OCI-LY7 (cell line): ENCODE data around the gene RFT1. TPM values are rescaled to one million over a fixed set of nuclear protein-coding genes. Genes with fewer than 3 reads are reported as not detected.

Source experiments
- BruUV-seq: library from RNA; stranded (reverse); fragments of 400-500 nt; replicated peaks from 2 replicates; lab custom pipeline; 2021; lab: Mats Ljungman, UMichigan
- CTCF ChIA-PET: fragments of 300-600 bp; sonication (Branson Sonifier 250); formaldehyde crosslinking; loops from one replicate; lab custom pipeline; 2022; ENCODE audit warnings: antibody characterized with exemption; ENCODE audit not compliant: unreplicated experiment; lab: Charles Lee
- POLR2A ChIA-PET: fragments of 300-600 bp; sonication (Branson Sonifier 250); formaldehyde crosslinking; loops from one replicate; lab custom pipeline; 2022; ENCODE audit warnings: antibody characterized with exemption; lab: Charles Lee
- DNase-seq: peaks from one replicate; pipeline ENCODE4 v3.0.0-alpha.2; 2015; ENCODE audit warnings: low spot score
- H2AFZ ChIP-seq: fragments of 200-600 bp; sonication (generic), shearing (Covaris generic); 2 replicates; pipeline ENCODE4 v1.6.1; 2014; ENCODE audit warnings: mild to moderate bottlenecking, antibody characterized with exemption, low read length, moderate library complexity
- H3K27ac ChIP-seq: fragments of 200-600 bp; sonication (generic); 2 replicates; pipeline ENCODE4 v1.5.1; 2014; ENCODE audit warnings: mixed run types, low read depth, mild to moderate bottlenecking, moderate library complexity, low read length, inconsistent platforms; ENCODE audit not compliant: poor library complexity, severe bottlenecking
- H3K36me3 ChIP-seq: fragments of 200-600 bp; sonication (generic); 2 replicates; pipeline ENCODE4 v1.6.1; 2014; ENCODE audit warnings: mild to moderate bottlenecking, antibody characterized with exemption, low read length, moderate library complexity, mixed read lengths; ENCODE audit not compliant: insufficient read depth
- H3K4me1 ChIP-seq: fragments of 200-600 bp; sonication (generic); 2 replicates; pipeline ENCODE4 v1.5.1; 2014; ENCODE audit warnings: mild to moderate bottlenecking, low read length; ENCODE audit not compliant: insufficient read depth, poor library complexity, severe bottlenecking
- H3K4me2 ChIP-seq: fragments of 200-600 bp; sonication (generic); 2 replicates; pipeline ENCODE4 v1.6.1; 2014; ENCODE audit warnings: mild to moderate bottlenecking, low read length
- H3K4me3 ChIP-seq: fragments of 200-600 bp; sonication (generic); 2 replicates; pipeline ENCODE4 v1.5.1; 2014; ENCODE audit warnings: mild to moderate bottlenecking, low read depth, low read length; ENCODE audit not compliant: poor library complexity, severe bottlenecking
- H3K79me2 ChIP-seq: fragments of 200-600 bp; sonication (generic); 2 replicates; pipeline ENCODE4 v1.6.1; 2016; ENCODE audit warnings: low read depth, mild to moderate bottlenecking, low read length, moderate library complexity, mixed read lengths; ENCODE audit not compliant: insufficient read depth
- H3K9me2 ChIP-seq: fragments of 200-600 bp; sonication (generic); 2 replicates; pipeline ENCODE4 v1.6.1; 2016; ENCODE audit warnings: mild to moderate bottlenecking, low read length, mixed read lengths; ENCODE audit not compliant: insufficient read depth
- H3K9me3 ChIP-seq: fragments of 200-600 bp; sonication (generic); 2 replicates; pipeline ENCODE4 v1.6.1; 2014; ENCODE audit warnings: mild to moderate bottlenecking, mixed run types, low read length, mixed read lengths
- H4K20me1 ChIP-seq: fragments of 200-600 bp; sonication (generic); 2 replicates; pipeline ENCODE4 v1.6.1; 2014; ENCODE audit warnings: mild to moderate bottlenecking, antibody characterized with exemption, low read length, moderate library complexity, mixed read lengths; ENCODE audit not compliant: insufficient read depth
- EZH2phosphoT487 ChIP-seq: fragments of 200-600 bp; sonication (generic); IDR thresholded peaks from 2 replicates; pipeline ENCODE4 v1.6.1; 2018; ENCODE audit warnings: low read depth, borderline replicate concordance, mild to moderate bottlenecking, mixed run types, antibody characterized with exemption, low read length, moderate library complexity, mixed read lengths
- intact Hi-C: fragments of 100-400 bp; cut with micrococcal nuclease; formaldehyde crosslinking; loops from one replicate; pipeline ENCODE4 v1.10.0; 2022; ENCODE audit not compliant: unreplicated experiment
- total RNA-seq, 2 experiments: library from RNA; depleted of rRNA in 1 of 2; stranded (reverse); fragments of >200 nt in 1 of 2; shearing (Covaris generic) in 1 of 2; gene quantifications; 2 replicates each; pipeline ENCODE4 v1.2.3, GENCODE V29; 2014 to 2022
- TF ChIP-seq, protein P1 (sequence below): fragments of 200-600 bp; sonication (generic); conservative IDR thresholded peaks from 2 replicates; pipeline ENCODE4 v1.5.1; 2014; ENCODE audit warnings: mild to moderate bottlenecking, antibody characterized with exemption, low read length, moderate library complexity, mixed read lengths

RFT1 gene
- total RNA-seq, 2 experiments from 2014 or later: 9.9 to 34.7 TPM

DNA sequence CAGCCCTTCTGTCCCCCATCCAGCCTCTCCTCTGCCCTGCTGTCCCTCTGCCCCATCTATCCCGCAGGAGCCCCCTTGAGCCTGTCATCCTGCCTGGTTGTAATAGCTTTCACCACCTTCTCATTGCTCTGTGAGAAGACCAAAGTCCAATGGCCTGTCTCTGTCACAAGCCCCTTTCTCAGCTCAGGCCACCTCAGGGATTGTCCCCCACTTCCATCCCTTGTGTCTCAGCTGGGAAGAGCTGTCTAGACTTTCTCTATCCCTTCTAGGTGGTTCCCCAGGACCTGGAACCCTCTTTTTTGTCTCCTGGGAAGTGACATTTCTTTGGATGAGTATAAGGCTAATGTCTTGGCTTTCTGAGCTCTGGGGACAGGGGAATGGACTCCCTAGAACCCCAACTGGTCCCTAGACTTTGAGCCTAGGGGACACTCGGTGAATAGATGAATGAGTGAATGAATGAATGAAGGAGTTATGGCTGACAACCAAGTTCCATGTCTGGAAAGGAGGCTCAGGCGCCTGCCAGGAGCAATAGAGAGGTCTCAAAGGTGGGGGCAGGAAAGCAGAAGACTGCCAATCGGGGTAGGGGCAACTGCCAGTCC, 29.9 kb upstream of the RFT1 start:
- Histone ChIP-seq H3K9me3 (no peaks in the 10 kb centered on the region), H4K20me1 (peaks cover 14% of the 10 kb centered on the region; the same call in 1 of the 2 replicates), H3K9me2 (no peaks in the 10 kb centered on the region), H3K4me1 (peaks cover 66% of the 10 kb centered on the region), H3K27ac (no peak overlapping the region), H3K36me3 (peaks cover 27% of the 10 kb centered on the region; the same call in 1 of the 2 replicates), H3K79me2 (peaks cover 38% of the 10 kb centered on the region), H3K4me2 (peak overlapping the region; percentile 91), H3K4me3 (peak overlapping the region; percentile 96), H2AFZ (no peak overlapping the region)
- TF ChIP-seq, protein P1, sequence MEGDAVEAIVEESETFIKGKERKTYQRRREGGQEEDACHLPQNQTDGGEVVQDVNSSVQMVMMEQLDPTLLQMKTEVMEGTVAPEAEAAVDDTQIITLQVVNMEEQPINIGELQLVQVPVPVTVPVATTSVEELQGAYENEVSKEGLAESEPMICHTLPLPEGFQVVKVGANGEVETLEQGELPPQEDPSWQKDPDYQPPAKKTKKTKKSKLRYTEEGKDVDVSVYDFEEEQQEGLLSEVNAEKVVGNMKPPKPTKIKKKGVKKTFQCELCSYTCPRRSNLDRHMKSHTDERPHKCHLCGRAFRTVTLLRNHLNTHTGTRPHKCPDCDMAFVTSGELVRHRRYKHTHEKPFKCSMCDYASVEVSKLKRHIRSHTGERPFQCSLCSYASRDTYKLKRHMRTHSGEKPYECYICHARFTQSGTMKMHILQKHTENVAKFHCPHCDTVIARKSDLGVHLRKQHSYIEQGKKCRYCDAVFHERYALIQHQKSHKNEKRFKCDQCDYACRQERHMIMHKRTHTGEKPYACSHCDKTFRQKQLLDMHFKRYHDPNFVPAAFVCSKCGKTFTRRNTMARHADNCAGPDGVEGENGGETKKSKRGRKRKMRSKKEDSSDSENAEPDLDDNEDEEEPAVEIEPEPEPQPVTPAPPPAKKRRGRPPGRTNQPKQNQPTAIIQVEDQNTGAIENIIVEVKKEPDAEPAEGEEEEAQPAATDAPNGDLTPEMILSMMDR: no peak
- no peak for TF ChIP-seq EZH2phosphoT487
- ChIA-PET POLR2A (interaction anchor here (0.9 to 2.3 kb wide), 12 partner anchors 9 to 36 kb away, joined by 3 to 10 read pairs (median 4); no protein-coding TSS in a partner anchor), CTCF (interaction anchor here (0.6 to 1.4 kb wide), 5 partner anchors 9 to 41 kb away, joined by 3 to 8 read pairs (median 4); no protein-coding TSS in a partner anchor)
- no TSS peak for BruUV-seq
- no peak for DNase-seq
- intact Hi-C loops: no loop called here

DNA sequence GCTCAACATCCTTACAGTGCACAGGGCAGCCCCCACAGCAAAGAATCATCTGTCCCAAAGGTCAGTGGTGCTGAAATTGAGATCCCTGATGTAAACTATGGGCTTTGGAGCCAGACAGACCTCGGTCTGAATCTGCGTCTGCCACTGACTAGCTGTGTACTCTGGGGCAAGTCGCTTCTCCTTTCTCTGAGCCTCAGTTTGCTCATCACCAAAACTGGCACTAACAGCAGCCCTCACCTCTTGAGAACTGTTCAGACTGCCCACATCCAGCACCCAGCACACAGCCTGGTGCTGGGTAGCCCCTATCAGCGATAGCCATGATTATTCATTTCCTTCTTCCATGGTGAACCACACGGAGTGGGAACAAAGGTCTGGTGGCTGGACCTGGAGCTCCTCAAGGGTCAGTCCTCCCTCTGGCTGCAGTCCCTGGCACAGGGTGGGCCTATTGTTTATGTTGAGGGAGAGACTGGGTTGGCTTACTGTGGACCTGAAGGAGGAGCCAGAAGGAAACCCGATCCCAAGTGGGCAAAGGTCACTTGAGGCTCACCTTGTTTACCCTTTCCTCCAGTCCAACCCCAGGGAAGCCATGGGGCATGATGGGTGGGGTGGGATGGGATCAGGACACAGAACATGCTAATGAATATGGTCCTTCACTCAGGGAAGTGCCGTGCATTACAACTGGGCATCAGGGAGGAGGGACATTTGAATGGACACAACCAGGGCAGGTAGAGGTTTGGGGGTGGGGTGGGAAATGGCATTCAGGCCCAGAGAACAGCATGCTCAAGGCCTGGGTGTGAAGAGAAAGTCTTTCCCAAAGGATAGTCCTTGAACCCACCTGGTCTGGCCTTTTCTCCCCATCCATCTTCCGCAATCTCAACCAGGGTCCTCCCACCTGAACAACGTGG, 29.2 kb upstream of the RFT1 start:
- no peak overlapping the region for H3K4me3 ChIP-seq
- POLR2A ChIA-PET: interaction anchor here (0.8 to 2.3 kb wide), 9 partner anchors 8 to 33 kb away, joined by 3 to 10 read pairs (median 7); no protein-coding TSS in a partner anchor

More for the DNA sequence above, 29.2 kb upstream of the RFT1 start:
- no peak for TF ChIP-seq EZH2phosphoT487
- TF ChIP-seq, protein P1: no peak
- peaks cover 20% of the 10 kb centered on the region; the same call in 1 of the 2 replicates for H3K36me3 ChIP-seq
- intact Hi-C loops: no loop called here
- CTCF ChIA-PET: interaction anchor here (0.7 to 1.3 kb wide), 6 partner anchors 17 to 38 kb away, joined by 3 to 4 read pairs (median 3); no protein-coding TSS in a partner anchor
- peak overlapping the region; percentile 61 for H3K27ac ChIP-seq
- H4K20me1 ChIP-seq: peaks cover 14% of the 10 kb centered on the region; the same call in 1 of the 2 replicates
- no peaks in the 10 kb centered on the region for H3K9me3 ChIP-seq
- H3K4me2 ChIP-seq: peak overlapping the region; percentile 91
- H2AFZ ChIP-seq: peak overlapping the region; percentile 55; the same call in 1 of the 2 replicates
- peaks cover 30% of the 10 kb centered on the region for H3K79me2 ChIP-seq
- DNase-seq: no peak
- no peaks in the 10 kb centered on the region for H3K9me2 ChIP-seq
- BruUV-seq: no TSS peak
- peaks cover 58% of the 10 kb centered on the region for H3K4me1 ChIP-seq
